ENCODE measurements around the gene CALCB. TPM values are rescaled to one million over a fixed set of nuclear protein-coding genes. Genes with fewer than 3 reads are reported as not detected.

CALCB gene
- total and polyA plus RNA-seq, 12 donors = 0.10 to 2.7 (median 0.14) TPM; not detected in 7

DNA sequence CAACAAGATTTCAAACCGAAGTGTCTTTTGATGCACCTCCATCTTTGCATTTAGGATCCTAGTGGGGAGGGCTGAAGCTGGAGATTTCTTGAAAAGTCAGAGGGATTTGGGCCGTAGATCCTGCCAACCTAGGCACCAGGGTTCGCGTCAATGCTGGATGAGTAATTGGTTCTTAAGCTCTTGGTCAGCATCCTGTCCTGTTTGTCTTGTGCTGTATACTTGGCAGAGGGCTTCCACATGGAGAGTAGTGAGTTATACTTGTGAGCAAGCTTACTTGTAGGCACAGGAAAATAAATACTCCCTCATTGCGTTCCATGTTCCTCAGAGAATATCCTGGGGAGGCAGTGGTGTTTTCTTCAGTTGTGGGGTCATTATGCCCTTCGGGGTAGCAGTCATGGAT, 53.9 kb downstream of the CALCB start:
- TF ChIP-seq, protein P1, sequence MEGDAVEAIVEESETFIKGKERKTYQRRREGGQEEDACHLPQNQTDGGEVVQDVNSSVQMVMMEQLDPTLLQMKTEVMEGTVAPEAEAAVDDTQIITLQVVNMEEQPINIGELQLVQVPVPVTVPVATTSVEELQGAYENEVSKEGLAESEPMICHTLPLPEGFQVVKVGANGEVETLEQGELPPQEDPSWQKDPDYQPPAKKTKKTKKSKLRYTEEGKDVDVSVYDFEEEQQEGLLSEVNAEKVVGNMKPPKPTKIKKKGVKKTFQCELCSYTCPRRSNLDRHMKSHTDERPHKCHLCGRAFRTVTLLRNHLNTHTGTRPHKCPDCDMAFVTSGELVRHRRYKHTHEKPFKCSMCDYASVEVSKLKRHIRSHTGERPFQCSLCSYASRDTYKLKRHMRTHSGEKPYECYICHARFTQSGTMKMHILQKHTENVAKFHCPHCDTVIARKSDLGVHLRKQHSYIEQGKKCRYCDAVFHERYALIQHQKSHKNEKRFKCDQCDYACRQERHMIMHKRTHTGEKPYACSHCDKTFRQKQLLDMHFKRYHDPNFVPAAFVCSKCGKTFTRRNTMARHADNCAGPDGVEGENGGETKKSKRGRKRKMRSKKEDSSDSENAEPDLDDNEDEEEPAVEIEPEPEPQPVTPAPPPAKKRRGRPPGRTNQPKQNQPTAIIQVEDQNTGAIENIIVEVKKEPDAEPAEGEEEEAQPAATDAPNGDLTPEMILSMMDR (IDR thresholded peaks at IDR 0.05) = no peak
- Histone ChIP-seq H3K4me3 (no peak overlapping the region), H3K4me1 (no peaks in the 10 kb centered on the region), H3K27ac (no peak overlapping the region), H3K27me3 (peaks cover 0 to 5% (median 0%) of the 10 kb centered on the region in 7 donors), H3K36me3 (no peaks in the 10 kb centered on the region), H3K9me3 (no peaks in the 10 kb centered on the region)
- intact Hi-C loops (cut with DNase I) = no loop called here
- 79 to 85% methylated on average over 6 of the region's 6 CpGs for WGBS, 2 donors
- no peak for ATAC-seq
- no peak for DNase-seq

Other genes with a start within 250 kb of the CALCB start
- 1 to 10 TPM; 4.6 to 7.3 (median 6.3) TPM for gene CYP2R1, start 181.4 kb upstream of the CALCB start, total RNA-seq
- 10 to 100 TPM; 11.3 to 34.6 TPM for gene CYP2R1, start 181.4 kb upstream of the CALCB start, polyA plus RNA-seq
- 1 to 10 TPM in 1 of 10 donors, under 1 TPM in 3, not detected in 6; 0.34 to 9.9 (median 0.65) TPM for gene CALCA, start 101.2 kb upstream of the CALCB start, total RNA-seq
- gene CALCA, start 101.2 kb upstream of the CALCB start, polyA plus RNA-seq = 1 to 10 TPM in 1 of 2 donors, not detected in 1; 1.1 TPM
- under 1 TPM in 6 of 10 donors, not detected in 4; 0.19 to 0.76 (median 0.62) TPM for gene INSC, start 41.3 kb downstream of the CALCB start, total RNA-seq
- gene INSC, start 41.3 kb downstream of the CALCB start, polyA plus RNA-seq = under 1 TPM; 0.59 to 0.61 TPM

Measured in heart right ventricle (tissue), 16 donors.